Adrenal gland (tissue), 12 donors: ENCODE data around the gene PGD. TPM values are rescaled to one million over a fixed set of nuclear protein-coding genes. Genes with fewer than 3 reads are reported as not detected.

Source experiments
- DNase-seq, 7 donors: peaks; one replicate each; pipeline ENCODE4 v3.0.0-alpha.2; 2019 to 2020
- H3K27ac ChIP-seq, 5 donors: fragments of 200-600 bp; sonication (generic) in 4 of 5; 1 replicate in 3 of 5; 2 replicates in 2 of 5; pipeline versions ENCODE4 v1.5.1 to v1.8.0; 2016 to 2020; ENCODE audit warnings: mild to moderate bottlenecking in 1 of 5
- H3K27me3 ChIP-seq: fragments of 200-600 bp; 2 replicates; pipeline ENCODE4 v1.8.0; 2021
- H3K36me3 ChIP-seq, 2 donors: fragments of 200-600 bp; replicated peaks in 1 of 2; 1 replicate in 1 of 2; 2 replicates in 1 of 2; pipeline versions ENCODE4 v1.5.1 to v1.8.0; 2018 to 2022
- H3K4me1 ChIP-seq, 2 donors: fragments of 200-600 bp; replicated peaks in 1 of 2; 1 replicate in 1 of 2; 2 replicates in 1 of 2; pipeline versions ENCODE4 v1.5.1 to v1.8.0; 2018 to 2021
- H3K4me3 ChIP-seq, 4 donors: fragments of 200-600 bp; sonication (generic) in 3 of 4; one replicate each; pipeline ENCODE4 v1.5.1; 2016 to 2018
- H3K9me3 ChIP-seq, 3 donors: fragments of 200-600 bp; sonication (generic) in 1 of 3; replicated peaks in 1 of 3; 1 replicate in 2 of 3; 2 replicates in 1 of 3; pipeline versions ENCODE4 v1.5.1 to v1.8.0; 2016 to 2021
- CTCF ChIP-seq, 6 experiments: fragments of 450-650 bp in 4 of 6; fragments of 200-600 bp in 2 of 6; sonication (generic) in 1 of 6; IDR thresholded peaks; 1 replicate in 5 of 6; 2 replicates in 1 of 6; pipeline versions ENCODE4 v1.5.1 to v1.8.0; 2016 to 2021; ENCODE audit warnings: antibody characterized with exemption in 6 of 6, mild to moderate bottlenecking in 2 of 6, moderate library complexity in 1 of 6
- POLR2A ChIP-seq, 2 donors: fragments of 450-650 bp; IDR thresholded peaks; one replicate each; pipeline ENCODE4 v1.6.1; 2017; ENCODE audit warnings: antibody characterized with exemption in 2 of 2, mild to moderate bottlenecking in 2 of 2, moderate library complexity in 1 of 2
- WGBS, 4 donors: extraction: QIAGEN DNeasy Blood & Tissue Kit in 2 of 4; methylation state at CpG; one replicate each; pipeline versions ENCODE4 v1.1.5 to v1.1.7; 2013 to 2017; 5-methylcytosine and 5-hydroxymethylcytosine counted together
- intact Hi-C, 2 donors: fragments of 100-400 bp; cut with DNase I; formaldehyde crosslinking; loops; one replicate each; pipeline versions ENCODE4 v1.14.1 to v1.15.0; 2022 to 2023
- polyA plus RNA-seq, 3 donors: library from polyadenylated mRNA; stranded (reverse); fragments of 200-250 nt in 2 of 3; fragments of 350-450 nt in 1 of 3; fragmentation: Illumina TruSeq in 1 of 3; extraction: RNeasy Lipid Tissue Mini Kit (QIAGEN cat#74804) in 1 of 3; gene quantifications; one replicate each; pipeline ENCODE4 v1.2.3, GENCODE V29; 2013 to 2014
- total RNA-seq, 9 donors: library from RNA; depleted of rRNA in 4 of 9; stranded (reverse); fragments of >200 nt in 4 of 9; fragments of 120-200 nt in 1 of 9; fragmentation: NEBNext Ultra II Directional in 1 of 9; extraction: Animal tissue kit (Norgen Biotek cat#: 25700) in 1 of 9; gene quantifications; one replicate each; pipeline versions ENCODE4 v1.1.0 to v1.2.4, GENCODE V29; 2013 to 2023
- donor health status: healthy with polysubstance abuse.
- donor health status: Bipolar disorder and iron deficiency.
- donor health status: DM: yes; HTN: yes; CAD: no.
- donor health status: DM: no; HTN: no; CAD: no.
- donor health status: DM: no; HTN: no; CAD: no.
- donor health status: DM: yes; HTN: yes; CAD: no.

The PGD gene
- total and polyA plus RNA-seq, 12 donors: 32.2 to 170 (median 84.6) TPM

DNA sequence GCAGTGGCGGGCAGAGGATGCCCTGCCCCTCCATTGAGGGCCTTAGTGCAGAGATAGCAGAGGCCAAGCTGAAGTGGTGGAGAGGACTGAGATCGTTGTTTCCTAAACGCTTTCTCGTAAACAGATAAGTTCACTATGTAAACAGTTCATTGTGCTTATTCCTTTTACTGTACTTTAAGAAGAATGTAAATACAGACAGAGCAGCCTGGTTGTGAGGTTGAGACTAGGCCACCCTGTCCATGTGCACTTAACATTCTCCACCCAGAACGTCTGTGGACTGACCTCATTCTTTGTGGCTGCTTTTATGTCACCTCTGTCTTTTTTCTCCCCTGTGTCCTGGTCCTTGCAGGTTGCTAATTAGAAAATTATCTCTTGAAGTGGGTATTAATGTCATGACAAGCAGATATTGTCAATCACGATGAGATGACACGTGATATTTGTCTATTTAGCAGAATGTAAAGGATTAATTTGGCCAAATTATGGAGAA is 39.9 kb downstream of the PGD start:
- no peaks in the 10 kb centered on the region for H3K36me3 ChIP-seq
- intact Hi-C loops: no loop called here
- DNase-seq: no peak
- H3K27me3 ChIP-seq: no peaks in the 10 kb centered on the region
- no peak overlapping the region for H3K27ac ChIP-seq
- H3K4me1 ChIP-seq: no peaks in the 10 kb centered on the region
- 79 to 89% (median 86%) methylated on average over 7 of the region's 7 CpGs for WGBS, 4 donors
- TF ChIP-seq POLR2A (IDR thresholded peaks at IDR 0.05) (no peak), CTCF (IDR thresholded peaks at IDR 0.05) (no peak)
- no peaks in the 10 kb centered on the region for H3K9me3 ChIP-seq
- H3K4me3 ChIP-seq: no peak overlapping the region

GRCh38 chr1:10440305-10440704 is 41.4 kb downstream of the PGD start:
- intact Hi-C loops: no loop called here
- Histone ChIP-seq H3K36me3 (no peaks in the 10 kb centered on the region), H3K4me3 (no peak overlapping the region), H3K27me3 (no peaks in the 10 kb centered on the region), H3K27ac (no peak overlapping the region), H3K4me1 (no peaks in the 10 kb centered on the region), H3K9me3 (no peaks in the 10 kb centered on the region)
- no peak for DNase-seq
- 81 to 96% (median 88%) methylated on average over 2 of the region's 2 CpGs for WGBS, 4 donors
- TF ChIP-seq POLR2A (IDR thresholded peaks at IDR 0.05) (no peak), CTCF (IDR thresholded peaks at IDR 0.05) (no peak)

DNA sequence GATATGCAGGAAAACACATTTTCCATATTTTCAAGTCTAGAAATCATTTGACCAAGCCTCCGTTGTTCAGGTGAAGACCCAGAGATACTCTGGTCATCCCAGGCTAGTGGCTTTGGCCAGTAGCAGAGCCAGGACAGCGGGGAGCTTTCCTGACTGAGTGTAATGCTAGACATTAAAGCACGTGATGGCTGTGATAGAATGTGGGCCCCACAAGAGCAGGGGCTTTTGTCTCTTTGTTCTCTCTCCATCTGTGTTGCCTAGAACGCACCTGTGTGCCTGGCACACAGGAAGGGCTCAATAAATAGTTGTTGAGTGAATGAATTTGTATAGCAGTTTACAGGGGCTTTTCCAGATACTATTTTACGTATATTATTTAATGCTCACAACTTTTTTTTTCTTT is 41.9 kb downstream of the PGD start:
- no peak for TF ChIP-seq CTCF (IDR thresholded peaks at IDR 0.05)
- no peaks in the 10 kb centered on the region for H3K9me3 ChIP-seq
- DNase-seq: no peak
- H3K27ac ChIP-seq: no peak overlapping the region
- WGBS, 4 donors: 87 to 95% (median 93%) methylated on average over 5 of the region's 5 CpGs
- H3K36me3 ChIP-seq: no peaks in the 10 kb centered on the region
- no peak overlapping the region for H3K4me3 ChIP-seq
- no peaks in the 10 kb centered on the region for H3K4me1 ChIP-seq
- intact Hi-C loops: no loop called here
- H3K27me3 ChIP-seq: no peaks in the 10 kb centered on the region

- Histone ChIP-seq H3K9me3 (no peaks in the 10 kb centered on the region), H3K27me3 (no peaks in the 10 kb centered on the region), H3K36me3 (no peaks in the 10 kb centered on the region), H3K27ac (no peak overlapping the region), H3K4me3 (no peak overlapping the region), H3K4me1 (no peaks in the 10 kb centered on the region)
- DNase-seq: no peak
- TF ChIP-seq CTCF (IDR thresholded peaks at IDR 0.05) (no peak), POLR2A (IDR thresholded peaks at IDR 0.05) (no peak)
- WGBS, 4 donors: 93 to 100% (median 97%) methylated on average over 5 to 6 of the region's 6 CpGs
- intact Hi-C loops: no loop called here
Observed at GRCh38 chr1:10444248-10444647, 45.4 kb downstream of the PGD start.
